Neural crest cell (in vitro differentiated cells): Measurements from ENCODE around the gene LCE3B. TPM values are rescaled to one million over a fixed set of nuclear protein-coding genes. Genes with fewer than 3 reads are reported as not detected.

Source experiments
- DNase-seq: peaks from one replicate; pipeline ENCODE4 v3.0.0; 2021; ENCODE audit warnings: low read depth, mixed read lengths, low spot score
- H3K27ac Mint-ChIP-seq: one replicate; pipeline ENCODE4 v1.8.0; 2021; ENCODE audit warnings: mild to moderate bottlenecking, mixed read lengths; ENCODE audit not compliant: unreplicated experiment
- H3K27me3 Mint-ChIP-seq: 2 replicates; pipeline ENCODE4 v1.8.0; 2021; ENCODE audit warnings: low read depth, mild to moderate bottlenecking, mixed read lengths
- H3K36me3 Mint-ChIP-seq: 2 replicates; pipeline ENCODE4 v1.8.0; 2021; ENCODE audit warnings: low read depth, mild to moderate bottlenecking, mixed read lengths
- H3K4me1 Mint-ChIP-seq: 2 replicates; pipeline ENCODE4 v1.8.0; 2021; ENCODE audit warnings: mixed read lengths
- H3K4me3 Mint-ChIP-seq: one replicate; pipeline ENCODE4 v1.8.0; 2021; ENCODE audit warnings: mild to moderate bottlenecking, mixed read lengths
- H3K9me3 Mint-ChIP-seq: 2 replicates; pipeline ENCODE4 v1.8.0; 2021; ENCODE audit warnings: mixed read lengths
- total RNA-seq: library from RNA; stranded (reverse); gene quantifications from 2 replicates; pipeline ENCODE4 v1.2.1, GENCODE V29; 2021
- TF ChIP-seq, protein P1 (sequence below): fragments of 200-600 bp; sonication (generic); conservative IDR thresholded peaks from 2 replicates; pipeline ENCODE4 v1.5.0; 2021; ENCODE audit warnings: antibody characterized with exemption, mild to moderate bottlenecking

Gene LCE3B
- total RNA-seq, 1 donor from 2014 or later: not detected

DNA sequence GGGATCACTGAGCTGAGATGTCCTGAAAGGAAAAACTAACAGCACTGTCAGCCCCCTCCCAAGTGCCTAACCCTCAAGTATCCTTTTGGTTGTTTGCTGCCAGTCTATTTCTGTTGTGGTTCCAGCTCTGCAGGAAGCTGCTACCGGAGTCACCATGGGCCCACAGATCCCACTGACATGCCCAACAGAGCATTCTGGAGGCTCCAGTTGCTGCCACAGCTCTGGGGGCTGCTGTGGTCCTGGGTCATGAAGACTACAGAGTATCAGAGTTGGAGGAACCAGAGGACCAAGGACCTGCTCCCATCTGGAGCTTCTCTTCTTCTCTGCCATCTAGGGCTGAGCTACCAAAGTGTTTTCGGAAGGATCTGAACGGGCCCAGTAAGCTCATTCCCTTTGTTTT lies 8.4 kb downstream of the LCE3B start:
- TF ChIP-seq, protein P1, sequence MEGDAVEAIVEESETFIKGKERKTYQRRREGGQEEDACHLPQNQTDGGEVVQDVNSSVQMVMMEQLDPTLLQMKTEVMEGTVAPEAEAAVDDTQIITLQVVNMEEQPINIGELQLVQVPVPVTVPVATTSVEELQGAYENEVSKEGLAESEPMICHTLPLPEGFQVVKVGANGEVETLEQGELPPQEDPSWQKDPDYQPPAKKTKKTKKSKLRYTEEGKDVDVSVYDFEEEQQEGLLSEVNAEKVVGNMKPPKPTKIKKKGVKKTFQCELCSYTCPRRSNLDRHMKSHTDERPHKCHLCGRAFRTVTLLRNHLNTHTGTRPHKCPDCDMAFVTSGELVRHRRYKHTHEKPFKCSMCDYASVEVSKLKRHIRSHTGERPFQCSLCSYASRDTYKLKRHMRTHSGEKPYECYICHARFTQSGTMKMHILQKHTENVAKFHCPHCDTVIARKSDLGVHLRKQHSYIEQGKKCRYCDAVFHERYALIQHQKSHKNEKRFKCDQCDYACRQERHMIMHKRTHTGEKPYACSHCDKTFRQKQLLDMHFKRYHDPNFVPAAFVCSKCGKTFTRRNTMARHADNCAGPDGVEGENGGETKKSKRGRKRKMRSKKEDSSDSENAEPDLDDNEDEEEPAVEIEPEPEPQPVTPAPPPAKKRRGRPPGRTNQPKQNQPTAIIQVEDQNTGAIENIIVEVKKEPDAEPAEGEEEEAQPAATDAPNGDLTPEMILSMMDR: no peak
- Mint-ChIP-seq H3K27me3 (no peaks in the 10 kb centered on the region), H3K4me1 (no peaks in the 10 kb centered on the region), H3K36me3 (peaks cover 11% of the 10 kb centered on the region), H3K4me3 (no peak overlapping the region), H3K27ac (no peak overlapping the region), H3K9me3 (peaks cover 24% of the 10 kb centered on the region)
- no peak for DNase-seq

DNA sequence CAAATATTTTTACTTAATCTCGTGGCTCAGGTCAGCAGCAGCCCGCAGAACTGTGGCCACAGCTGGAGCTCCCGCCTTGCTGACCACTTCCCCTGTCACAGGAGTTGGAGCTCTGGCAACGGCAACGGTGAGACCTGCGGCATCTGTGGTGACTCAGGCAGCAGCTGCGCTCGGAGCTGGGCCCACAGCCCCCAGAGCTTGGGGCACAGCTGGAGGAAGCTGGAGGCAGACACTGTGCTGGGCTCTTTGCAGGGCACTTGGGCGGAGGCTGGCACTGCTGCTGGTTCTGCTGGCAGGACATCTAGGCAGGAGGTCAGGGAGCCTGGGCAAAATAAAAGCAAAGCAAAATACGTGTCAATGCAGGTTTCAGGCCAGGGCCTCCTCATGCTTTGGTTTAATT lies 9.2 kb downstream of the LCE3B start, which contains the start of gene LCE3A:
LCE3A (minus strand) TSS at position 301 of the 400 bp plus-strand sequence; CDS start at position 301, 0 bp downstream.
- DNase-seq: no peak
- Mint-ChIP-seq H3K27me3 (no peaks in the 10 kb centered on the region), H3K36me3 (peaks cover 11% of the 10 kb centered on the region), H3K4me1 (no peaks in the 10 kb centered on the region), H3K27ac (no peak within 1 kb of the TSS), H3K9me3 (peaks cover 29% of the 10 kb centered on the region), H3K4me3 (no peak within 1 kb of the TSS)
- TF ChIP-seq, protein P1: no peak

DNA sequence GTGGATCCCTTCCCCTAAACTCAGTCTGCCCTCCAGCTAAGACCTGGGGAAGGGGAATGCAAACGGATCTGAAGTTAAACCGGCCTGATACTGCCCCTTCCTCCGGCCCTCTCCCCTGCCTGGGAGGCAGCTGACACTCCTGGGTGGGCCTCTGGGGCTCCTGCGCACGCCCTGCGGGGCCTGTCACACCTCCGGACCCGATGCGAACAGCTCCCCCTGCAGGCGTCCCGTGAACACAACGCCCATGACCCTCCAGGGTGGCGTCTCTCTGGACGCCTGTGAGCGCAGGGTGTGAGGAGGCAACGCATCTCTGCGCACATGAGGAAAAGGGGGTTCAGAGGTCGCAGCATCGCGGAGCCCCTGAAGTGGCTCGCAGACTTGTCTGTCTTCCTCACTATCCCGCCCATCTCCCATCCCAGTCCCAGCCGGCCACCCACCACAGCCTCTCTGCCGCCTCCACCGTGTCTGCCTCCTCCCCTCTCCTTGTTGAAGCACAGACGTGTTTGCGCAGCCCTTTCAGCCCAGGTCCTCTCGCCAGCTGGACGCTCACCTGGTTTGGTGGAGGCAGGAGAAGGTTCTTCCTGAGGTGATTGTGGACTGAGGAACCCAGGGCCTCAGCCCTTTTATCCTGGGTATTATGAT lies 9.7 kb downstream of the LCE3B start:
- TF ChIP-seq, protein P1: no peak
- H3K27me3 Mint-ChIP-seq: no peaks in the 10 kb centered on the region
- H3K4me3 Mint-ChIP-seq: no peak overlapping the region
- no peaks in the 10 kb centered on the region for H3K4me1 Mint-ChIP-seq
- peaks cover 10% of the 10 kb centered on the region for H3K36me3 Mint-ChIP-seq
- no peak for DNase-seq
- H3K9me3 Mint-ChIP-seq: peaks cover 28% of the 10 kb centered on the region
- no peak overlapping the region for H3K27ac Mint-ChIP-seq

DNA sequence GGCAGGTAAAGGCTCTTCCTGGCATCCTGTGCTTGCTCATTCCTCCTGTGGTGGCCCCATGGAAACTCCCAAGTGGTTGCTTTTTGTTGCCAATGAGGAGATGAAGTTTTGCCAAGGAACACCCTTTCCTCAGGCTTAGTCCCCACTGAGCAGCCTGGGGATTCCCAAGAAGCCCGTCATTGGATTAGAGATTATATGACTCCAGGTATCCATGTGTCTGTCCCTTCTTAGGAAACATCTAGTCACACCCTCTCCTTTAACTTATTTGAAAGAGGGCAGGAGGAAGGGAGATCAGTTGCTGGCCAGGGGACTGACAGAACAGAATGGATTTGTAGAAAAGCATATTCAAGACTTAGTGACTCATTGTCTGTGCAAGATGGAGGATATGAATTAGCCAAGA lies 13.1 kb downstream of the LCE3B start:
- Mint-ChIP-seq H3K9me3 (peaks cover 25% of the 10 kb centered on the region), H3K36me3 (peaks cover 9% of the 10 kb centered on the region), H3K27ac (no peak overlapping the region), H3K27me3 (no peaks in the 10 kb centered on the region), H3K4me3 (no peak overlapping the region), H3K4me1 (no peaks in the 10 kb centered on the region)
- TF ChIP-seq, protein P1: no peak
- DNase-seq: no peak

DNA sequence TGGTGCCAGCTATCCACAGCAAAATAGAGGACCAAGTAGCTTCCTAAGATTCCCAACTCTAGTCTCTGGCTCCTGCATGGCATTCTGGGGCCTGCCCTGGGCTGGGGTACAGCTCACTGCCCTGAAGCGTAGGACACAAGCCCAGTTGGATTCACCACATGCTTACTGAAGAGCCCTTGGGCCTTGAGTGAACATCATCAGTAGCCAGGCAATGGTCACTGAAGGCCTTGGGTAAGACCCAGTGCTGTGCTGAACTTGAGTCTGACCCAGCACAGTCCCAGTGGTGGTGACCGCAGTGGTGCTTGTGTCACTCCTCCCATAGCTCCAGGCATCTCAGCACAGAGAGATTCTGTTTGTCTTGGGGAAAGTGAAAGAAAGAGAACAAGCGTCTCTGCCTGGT lies 17.0 kb downstream of the LCE3B start:
- Mint-ChIP-seq H3K9me3 (peaks cover 26% of the 10 kb centered on the region), H3K4me3 (no peak overlapping the region)
- TF ChIP-seq, protein P1: no peak

More for the DNA sequence above, 17.0 kb downstream of the LCE3B start:
- H3K36me3 Mint-ChIP-seq: peaks cover 7% of the 10 kb centered on the region
- no peak for DNase-seq
- H3K27me3 Mint-ChIP-seq: no peaks in the 10 kb centered on the region
- no peak overlapping the region for H3K27ac Mint-ChIP-seq
- H3K4me1 Mint-ChIP-seq: no peaks in the 10 kb centered on the region
